ENCODE data around the gene TAF4. TPM values are rescaled to one million over a fixed set of nuclear protein-coding genes. Genes with fewer than 3 reads are reported as not detected.

Gene TAF4
- total and polyA plus RNA-seq, 2 donors (not counting 3 experiments of a cell fraction or from before 2014, with no cell fraction given) = 6.1 to 19.5 TPM

DNA sequence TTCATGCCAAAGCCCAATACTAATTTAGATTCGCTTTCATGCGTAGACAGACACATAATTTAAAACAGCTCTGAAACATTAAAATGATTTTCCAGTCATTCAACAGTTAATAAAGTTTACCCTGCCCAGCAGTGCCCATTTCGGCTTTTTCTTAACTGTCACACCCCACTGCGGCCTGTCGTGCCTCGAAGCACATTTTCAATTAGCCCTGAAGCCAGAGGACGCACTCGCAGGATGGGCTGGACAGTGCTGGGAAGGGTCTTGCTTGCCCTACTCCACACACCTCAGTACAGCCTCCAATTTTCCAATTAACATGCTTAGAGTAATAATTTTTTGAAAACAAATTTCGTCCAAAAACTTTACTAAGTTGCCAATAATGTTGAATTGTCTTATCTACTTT, 35.3 kb downstream of the TAF4 start:
- Histone ChIP-seq H3K27me3 (ENCODE audit: control insufficient read depth in 2 of 2, insufficient read depth in 2 of 2, low read length in 2 of 2) (no peaks in the 10 kb centered on the region), H3K9ac (replicated peaks; ENCODE audit: extremely low read depth, insufficient read depth, low read length) (no peak overlapping the region), H3K4me2 (ENCODE audit: insufficient read depth, low read length) (no peak overlapping the region), H2AFZ (ENCODE audit: low read depth, low read length) (no peak overlapping the region), H3K4me1 (ENCODE audit: control insufficient read depth, extremely low read depth, insufficient read depth, low read length) (peaks cover 10% of the 10 kb centered on the region), H3K4me3 (replicated peaks in 1 of 3; ENCODE audit: insufficient read depth in 1 of 3, low read depth in 1 of 3, low read length in 3 of 3) (no peak overlapping the region), H3K79me2 (ENCODE audit: control insufficient read depth, insufficient read depth, low read length) (peaks cover 58% of the 10 kb centered on the region), H3K27ac (ENCODE audit: insufficient read depth, low read depth, low read length) (no peak overlapping the region), H3K9me1 (replicated peaks; ENCODE audit: control insufficient read depth, extremely low read depth, insufficient read depth, low read length) (no peaks in the 10 kb centered on the region), H4K20me1 (replicated peaks; ENCODE audit: control insufficient read depth, extremely low read depth, insufficient read depth, low read length) (peaks cover 1% of the 10 kb centered on the region), H3K36me3 (ENCODE audit: control insufficient read depth in 2 of 2, extremely low read depth in 1 of 2, insufficient read depth in 2 of 2, low read length in 2 of 2) (no peaks in the 10 kb centered on the region), H3K9me3 (replicated peaks; ENCODE audit: control insufficient read depth, insufficient read depth, low read length) (no peaks in the 10 kb centered on the region)
- dilution Hi-C loops (cut with MboI; ENCODE audit: extremely low pct_ligation_motif_present, low sequenced_read_pairs) (no loop called here), intact Hi-C loops (cut with micrococcal nuclease) (no loop called here)
- DNase-seq (ENCODE audit: low read depth, low spot score) = no peak
- no peak for FAIRE-seq
- ChIA-PET POLR2A (no interaction called here), CTCF (no interaction called here)
- TF ChIP-seq MYC (IDR thresholded peaks at IDR 0.05; ENCODE audit: low read depth, low read length) (no peak), POLR2A (IDR thresholded peaks at IDR 0.05; ENCODE audit: low read depth, low read length) (no peak), GATA2 (IDR thresholded peaks at IDR 0.05; ENCODE audit: insufficient read depth, insufficient read length, low read depth, low read length) (no peak), FOS (IDR thresholded peaks at IDR 0.05; ENCODE audit: borderline replicate concordance, insufficient read depth, low read length) (no peak), POLR2AphosphoS5 (IDR thresholded peaks at IDR 0.05; ENCODE audit: insufficient read depth, low read depth, low read length) (no peak), JUN (IDR thresholded peaks at IDR 0.05; ENCODE audit: borderline replicate concordance, insufficient read depth, insufficient read length, low read depth) (no peak), EZH2 (IDR thresholded peaks at IDR 0.05; ENCODE audit: borderline replicate concordance, low read depth, low read length, severe bottlenecking) (no peak)
- TF ChIP-seq, protein P1, sequence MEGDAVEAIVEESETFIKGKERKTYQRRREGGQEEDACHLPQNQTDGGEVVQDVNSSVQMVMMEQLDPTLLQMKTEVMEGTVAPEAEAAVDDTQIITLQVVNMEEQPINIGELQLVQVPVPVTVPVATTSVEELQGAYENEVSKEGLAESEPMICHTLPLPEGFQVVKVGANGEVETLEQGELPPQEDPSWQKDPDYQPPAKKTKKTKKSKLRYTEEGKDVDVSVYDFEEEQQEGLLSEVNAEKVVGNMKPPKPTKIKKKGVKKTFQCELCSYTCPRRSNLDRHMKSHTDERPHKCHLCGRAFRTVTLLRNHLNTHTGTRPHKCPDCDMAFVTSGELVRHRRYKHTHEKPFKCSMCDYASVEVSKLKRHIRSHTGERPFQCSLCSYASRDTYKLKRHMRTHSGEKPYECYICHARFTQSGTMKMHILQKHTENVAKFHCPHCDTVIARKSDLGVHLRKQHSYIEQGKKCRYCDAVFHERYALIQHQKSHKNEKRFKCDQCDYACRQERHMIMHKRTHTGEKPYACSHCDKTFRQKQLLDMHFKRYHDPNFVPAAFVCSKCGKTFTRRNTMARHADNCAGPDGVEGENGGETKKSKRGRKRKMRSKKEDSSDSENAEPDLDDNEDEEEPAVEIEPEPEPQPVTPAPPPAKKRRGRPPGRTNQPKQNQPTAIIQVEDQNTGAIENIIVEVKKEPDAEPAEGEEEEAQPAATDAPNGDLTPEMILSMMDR (IDR thresholded peaks at IDR 0.05; ENCODE audit: extremely low read depth in 1 of 2, insufficient read depth in 1 of 2, low read depth in 1 of 2, low read length in 2 of 2) = no peak
- TF ChIP-seq, protein P2, sequence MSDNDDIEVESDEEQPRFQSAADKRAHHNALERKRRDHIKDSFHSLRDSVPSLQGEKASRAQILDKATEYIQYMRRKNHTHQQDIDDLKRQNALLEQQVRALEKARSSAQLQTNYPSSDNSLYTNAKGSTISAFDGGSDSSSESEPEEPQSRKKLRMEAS (IDR thresholded peaks at IDR 0.05; ENCODE audit: insufficient read depth, insufficient read length) = no peak
- no TSS peak for BruUV-seq (replicated peaks)

All from endothelial cell of umbilical vein (primary cell).